Smooth muscle cell (in vitro differentiated cells): Measurements from ENCODE around the gene NCOR1. TPM values are rescaled to one million over a fixed set of nuclear protein-coding genes. Genes with fewer than 3 reads are reported as not detected.
"Not testable (repeated sequence)": the region's sequence is repeated elsewhere in the genome, so short reads cannot be mapped to it uniquely, and the experiment has no call there.

Experiments
- DNase-seq: peaks from one replicate; lab custom pipeline; 2025; ENCODE audit not compliant: unreplicated experiment; lab: John Stamatoyannopoulos, UW
- H2AFZ ChIP-seq: fragments of 200-600 bp; sonication (generic); 2 replicates; pipeline ENCODE4 v1.6.0; 2016; ENCODE audit warnings: antibody characterized with exemption, low read depth, mild to moderate bottlenecking
- H3F3A ChIP-seq: fragments of 200-600 bp; sonication (generic); 2 replicates; pipeline ENCODE4 v1.6.0; 2017; ENCODE audit warnings: antibody characterized with exemption, low read depth
- H3K27ac ChIP-seq: fragments of 200-600 bp; sonication (generic); 2 replicates; pipeline ENCODE4 v1.5.1; 2016; ENCODE audit warnings: low read depth, mild to moderate bottlenecking
- H3K27me3 ChIP-seq: fragments of 200-600 bp; sonication (generic); 2 replicates; pipeline ENCODE4 v1.6.1; 2016; ENCODE audit warnings: low read depth, mild to moderate bottlenecking
- H3K36me3 ChIP-seq: fragments of 200-600 bp; sonication (generic); 2 replicates; pipeline ENCODE4 v1.5.1; 2016; ENCODE audit warnings: low read depth
- H3K4me1 ChIP-seq: fragments of 200-600 bp; sonication (generic); 2 replicates; pipeline ENCODE4 v1.5.1; 2016; ENCODE audit warnings: low read depth
- H3K4me2 ChIP-seq: fragments of 200-600 bp; sonication (generic); 2 replicates; pipeline ENCODE4 v1.6.0; 2016; ENCODE audit warnings: mild to moderate bottlenecking
- H3K4me3 ChIP-seq: fragments of 200-600 bp; sonication (generic); 2 replicates; pipeline ENCODE4 v1.5.1; 2016; ENCODE audit warnings: mild to moderate bottlenecking
- H3K79me2 ChIP-seq: fragments of 200-600 bp; sonication (generic); 2 replicates; pipeline ENCODE4 v1.6.0; 2016; ENCODE audit warnings: low read depth, mild to moderate bottlenecking
- H3K9ac ChIP-seq: fragments of 200-600 bp; sonication (generic); 2 replicates; pipeline ENCODE4 v1.6.0; 2016; ENCODE audit warnings: low read depth
- H3K9me3 ChIP-seq: fragments of 200-600 bp; sonication (generic); replicated peaks from 2 replicates; pipeline ENCODE4 v1.5.1; 2016; ENCODE audit warnings: low read depth
- H4K20me1 ChIP-seq: fragments of 200-600 bp; sonication (generic); 2 replicates; pipeline ENCODE4 v1.6.0; 2016; ENCODE audit warnings: low read depth
- CTCF ChIP-seq: fragments of 200-600 bp; sonication (generic); IDR thresholded peaks from 2 replicates; pipeline ENCODE4 v1.5.1; 2017; ENCODE audit warnings: borderline replicate concordance, mild to moderate bottlenecking, antibody characterized with exemption; ENCODE audit not compliant: insufficient read depth, poor library complexity, severe bottlenecking
- WGBS: methylation state at CpG from one replicate; pipeline ENCODE4 v1.1.7; 2016; ENCODE audit warnings: low lambda C conversion rate; 5-methylcytosine and 5-hydroxymethylcytosine counted together
- polyA plus RNA-seq: library from polyadenylated mRNA; unstranded; fragments of >200 nt; fragmentation: Nextera tagmentation; extraction: Ambion mirVana; gene quantifications from 2 replicates; pipeline ENCODE4 v1.2.1, GENCODE V29; 2016
- total RNA-seq: library from RNA; depleted of rRNA; stranded (reverse); fragments of >200 nt; gene quantifications from 2 replicates; pipeline ENCODE4 v1.2.3, GENCODE V29; 2014

The NCOR1 gene
- total and polyA plus RNA-seq, 2 experiments from 2014 or later = 79.1 to 119 TPM

- H2AFZ ChIP-seq, H3F3A ChIP-seq, H3K27me3 ChIP-seq, H3K4me3 ChIP-seq, H3K36me3 ChIP-seq, H3K4me1 ChIP-seq, H3K27ac ChIP-seq, H3K9ac ChIP-seq, DNase-seq, H3K9me3 ChIP-seq, H3K4me2 ChIP-seq: not testable (repeated sequence)
- 81% methylated on average over 5 of the region's 5 CpGs for WGBS
- Histone ChIP-seq H3K79me2 (peaks cover 97% of the 10 kb centered on the region), H4K20me1 (peaks cover 95% of the 10 kb centered on the region)
Measured at GRCh38 chr17:16202554-16203500, 12.5 kb downstream of the NCOR1 start.

GRCh38 chr17:16201693-16202131 is 13.6 kb downstream of the NCOR1 start:
- H2AFZ ChIP-seq, H3K27me3 ChIP-seq, H3K36me3 ChIP-seq, H3K4me1 ChIP-seq, H3F3A ChIP-seq, H3K9me3 ChIP-seq, H3K9ac ChIP-seq, DNase-seq, H3K4me3 ChIP-seq, H3K27ac ChIP-seq, H3K4me2 ChIP-seq: not testable (repeated sequence)
- 96% methylated on average over 13 of the region's 13 CpGs for WGBS
- H4K20me1 ChIP-seq = peaks cover 83% of the 10 kb centered on the region
- H3K79me2 ChIP-seq = peaks cover 97% of the 10 kb centered on the region

GRCh38 chr17:16199093-16199492 is 16.2 kb downstream of the NCOR1 start:
- Histone ChIP-seq H3K4me3 (no peak overlapping the region), H3K36me3 (no peaks in the 10 kb centered on the region), H3K79me2 (peaks cover 97% of the 10 kb centered on the region), H3K27me3 (no peaks in the 10 kb centered on the region), H3K4me2 (no peak overlapping the region), H3K4me1 (no peaks in the 10 kb centered on the region), H3K9ac (no peak overlapping the region), H3K27ac (no peak overlapping the region), H3K9me3 (no peaks in the 10 kb centered on the region), H4K20me1 (peaks cover 76% of the 10 kb centered on the region), H2AFZ (no peak overlapping the region), H3F3A (no peaks in the 10 kb centered on the region)
- 82% methylated on average over 6 of the region's 6 CpGs for WGBS
- no peak for DNase-seq
- TF ChIP-seq CTCF = no peak

GRCh38 chr17:16197276-16197675 is 18.1 kb downstream of the NCOR1 start:
- no peaks in the 10 kb centered on the region for H3K36me3 ChIP-seq
- 100% methylated on average over 1 of the region's 1 CpG for WGBS

GRCh38 chr17:16194307-16194835 is 21.0 kb downstream of the NCOR1 start:
- not testable (repeated sequence) for H3K27ac ChIP-seq, H3K27me3 ChIP-seq, H3K4me2 ChIP-seq, H3K36me3 ChIP-seq, H3K4me3 ChIP-seq, H3K9ac ChIP-seq, H3F3A ChIP-seq, DNase-seq, H2AFZ ChIP-seq, H3K9me3 ChIP-seq, H3K4me1 ChIP-seq
- peaks cover 63% of the 10 kb centered on the region for H4K20me1 ChIP-seq
- peaks cover 94% of the 10 kb centered on the region for H3K79me2 ChIP-seq
- 100% methylated on average over 2 of the region's 2 CpGs for WGBS

More at GRCh38 chr17:16197276-16197675, 18.1 kb downstream of the NCOR1 start:
- peaks cover 98% of the 10 kb centered on the region for H3K79me2 ChIP-seq
- H3K4me2 ChIP-seq = no peak overlapping the region
- no peak for DNase-seq
- no peaks in the 10 kb centered on the region for H3K9me3 ChIP-seq
- no peak overlapping the region for H3K27ac ChIP-seq
- H3F3A ChIP-seq = no peaks in the 10 kb centered on the region
- no peak overlapping the region for H3K4me3 ChIP-seq
- H3K9ac ChIP-seq = no peak overlapping the region
- no peaks in the 10 kb centered on the region for H3K4me1 ChIP-seq
- H4K20me1 ChIP-seq = peaks cover 63% of the 10 kb centered on the region
- no peak for TF ChIP-seq CTCF
- H2AFZ ChIP-seq = no peak overlapping the region
- H3K27me3 ChIP-seq = no peaks in the 10 kb centered on the region
